Endometrium (tissue), 2 donors: ENCODE measurements around the gene REEP1.

Experiments
- FAIRE-seq: peaks from 2 replicates; lab custom pipeline; 2012; peaks lifted over from hg19 to GRCh38; lab: Jason Lieb, UNC
- donor health status: control.
- donor health status: control.

Gene REEP1

DNA sequence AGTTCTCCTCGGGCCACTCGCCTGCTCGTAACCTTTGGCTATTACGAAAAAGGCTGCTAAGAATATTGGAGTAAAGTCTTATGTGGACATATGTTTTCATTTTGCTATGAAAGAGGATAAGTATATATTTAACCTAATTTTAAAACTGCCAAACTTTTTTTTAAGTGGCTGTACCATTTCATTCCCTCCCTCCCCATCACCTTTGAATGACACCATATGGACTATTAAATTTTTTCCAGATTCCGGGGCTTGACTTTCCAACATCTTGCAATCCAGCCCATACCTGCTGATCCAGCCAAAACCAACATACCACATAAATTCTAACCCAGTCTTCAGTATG is 31.5 kb downstream of the REEP1 start:
- FAIRE-seq, result no peak

GRCh38 chr2:86305195-86305914 is 32.1 kb downstream of the REEP1 start:
- FAIRE-seq, result no peak

GRCh38 chr2:86304416-86304815 is 33.0 kb downstream of the REEP1 start:
- no peak for FAIRE-seq

DNA sequence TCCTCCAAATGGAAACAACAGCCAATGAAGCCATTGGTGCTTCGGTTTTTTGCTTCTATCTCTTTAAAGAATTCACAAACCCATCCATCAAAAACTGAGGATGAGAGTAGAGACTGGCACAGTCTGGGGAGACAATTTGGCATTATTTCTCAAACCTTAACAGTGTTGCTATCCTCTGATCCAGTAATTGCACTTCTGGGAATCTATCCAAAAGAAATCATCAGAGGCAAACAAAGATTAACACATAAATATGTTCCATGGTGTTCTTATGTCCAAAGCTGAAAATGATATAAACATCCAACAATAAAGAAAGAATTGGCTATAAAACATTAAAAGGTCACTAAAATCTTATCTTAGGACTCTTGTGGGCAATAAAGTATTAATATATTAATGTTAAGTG is 35.1 kb downstream of the REEP1 start:
- no peak for FAIRE-seq

- FAIRE-seq, result no peak
Measured at GRCh38 chr2:86301711-86302202, 35.7 kb downstream of the REEP1 start.

DNA sequence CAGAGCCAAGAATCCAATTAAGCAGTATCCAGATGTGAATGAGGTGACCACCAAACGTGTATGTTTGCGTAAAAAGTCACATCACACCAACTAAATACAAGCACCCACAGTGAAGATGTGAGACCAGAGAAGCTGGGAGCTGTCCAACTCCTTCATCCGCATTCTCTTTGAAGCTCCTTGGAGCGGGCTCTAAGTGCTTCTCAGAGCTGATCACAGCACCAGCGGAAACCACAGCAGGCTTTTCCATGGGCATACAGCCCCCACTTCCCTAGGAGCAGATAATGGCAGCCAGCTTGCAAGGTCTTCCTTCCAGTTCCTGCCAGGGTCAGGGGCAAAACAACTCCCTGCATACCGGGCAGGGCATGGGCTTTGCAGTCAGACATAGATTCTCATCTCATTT is 36.4 kb downstream of the REEP1 start:
- FAIRE-seq, result no peak

GRCh38 chr2:86300496-86300895 is 36.9 kb downstream of the REEP1 start:
- no peak for FAIRE-seq

DNA sequence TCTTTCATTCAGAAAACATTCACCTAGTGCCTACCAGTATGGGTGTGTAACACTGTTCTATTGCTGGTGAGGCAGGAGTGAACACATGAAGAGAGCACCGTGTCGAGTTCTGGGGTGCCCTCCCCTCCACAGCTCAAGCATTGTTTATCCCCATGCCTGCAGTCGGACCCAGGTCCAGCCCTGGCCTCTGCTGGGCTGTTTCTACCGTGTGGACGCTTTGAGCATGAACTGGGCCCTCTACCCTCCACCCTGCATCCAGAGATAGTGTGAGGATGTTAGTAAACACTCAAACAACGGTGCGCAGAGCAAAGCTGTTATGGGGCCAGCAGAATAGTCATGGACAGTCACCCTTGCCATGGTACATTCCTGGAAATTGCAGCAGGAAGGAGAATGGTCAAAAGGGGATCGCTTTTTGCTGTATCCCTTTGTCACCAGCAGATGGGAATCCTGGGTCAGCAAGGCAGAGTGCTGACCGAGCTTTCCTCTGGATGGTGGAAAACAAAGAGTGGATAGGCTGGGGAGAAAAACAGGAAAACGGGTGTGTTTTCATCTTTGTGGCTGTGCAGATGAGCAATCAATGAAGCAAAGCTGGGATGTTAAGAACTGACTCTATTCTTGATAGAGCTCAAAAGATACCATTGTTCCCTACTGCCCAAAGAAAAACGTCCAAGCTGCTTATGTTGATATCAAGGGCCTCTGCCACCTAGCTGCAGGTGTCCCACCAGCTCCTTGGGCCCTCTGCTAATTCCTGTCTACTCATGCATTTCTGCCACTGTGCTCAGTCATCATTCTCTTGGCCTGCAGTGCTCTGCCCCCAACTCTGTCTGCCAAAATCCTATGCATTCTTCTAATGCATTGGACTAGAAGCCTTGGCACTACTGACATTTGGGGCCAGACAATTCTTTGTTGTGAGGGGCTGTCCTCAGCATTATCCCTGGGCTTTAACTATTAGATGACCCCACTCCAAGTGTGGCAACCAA is 38.7 kb downstream of the REEP1 start:
- no peak for FAIRE-seq

GRCh38 chr2:86297382-86298147 is 39.9 kb downstream of the REEP1 start:
- no peak for FAIRE-seq

DNA sequence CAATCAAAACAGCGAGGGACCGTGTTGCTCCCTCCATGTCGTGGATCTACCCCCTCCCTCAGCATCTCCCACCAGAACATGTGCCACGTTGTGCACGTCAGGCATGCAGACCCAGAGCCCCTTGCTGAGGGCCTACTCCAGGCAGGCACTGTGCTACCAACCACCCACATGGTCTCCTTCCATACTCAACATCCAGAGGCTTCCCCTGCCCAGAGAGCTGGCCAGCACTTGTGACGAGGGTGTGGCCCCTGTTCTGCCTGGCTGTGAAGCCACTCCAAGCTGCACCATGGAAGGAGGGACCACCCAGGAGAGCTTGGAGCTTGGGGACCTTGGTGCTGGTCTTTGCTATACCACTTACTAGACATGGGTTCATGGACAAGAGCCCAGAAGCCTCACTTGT is 40.5 kb downstream of the REEP1 start:
- no peak for FAIRE-seq

- no peak for FAIRE-seq
Measured at GRCh38 chr2:86295066-86295465, 42.4 kb downstream of the REEP1 start.

GRCh38 chr2:86293612-86294011 is 43.8 kb downstream of the REEP1 start:
- FAIRE-seq, result no peak

- no peak for FAIRE-seq
Measured at GRCh38 chr2:86292571-86293515, 44.6 kb downstream of the REEP1 start.

- FAIRE-seq, result no peak
Measured at GRCh38 chr2:86291328-86291662, 46.1 kb downstream of the REEP1 start.

DNA sequence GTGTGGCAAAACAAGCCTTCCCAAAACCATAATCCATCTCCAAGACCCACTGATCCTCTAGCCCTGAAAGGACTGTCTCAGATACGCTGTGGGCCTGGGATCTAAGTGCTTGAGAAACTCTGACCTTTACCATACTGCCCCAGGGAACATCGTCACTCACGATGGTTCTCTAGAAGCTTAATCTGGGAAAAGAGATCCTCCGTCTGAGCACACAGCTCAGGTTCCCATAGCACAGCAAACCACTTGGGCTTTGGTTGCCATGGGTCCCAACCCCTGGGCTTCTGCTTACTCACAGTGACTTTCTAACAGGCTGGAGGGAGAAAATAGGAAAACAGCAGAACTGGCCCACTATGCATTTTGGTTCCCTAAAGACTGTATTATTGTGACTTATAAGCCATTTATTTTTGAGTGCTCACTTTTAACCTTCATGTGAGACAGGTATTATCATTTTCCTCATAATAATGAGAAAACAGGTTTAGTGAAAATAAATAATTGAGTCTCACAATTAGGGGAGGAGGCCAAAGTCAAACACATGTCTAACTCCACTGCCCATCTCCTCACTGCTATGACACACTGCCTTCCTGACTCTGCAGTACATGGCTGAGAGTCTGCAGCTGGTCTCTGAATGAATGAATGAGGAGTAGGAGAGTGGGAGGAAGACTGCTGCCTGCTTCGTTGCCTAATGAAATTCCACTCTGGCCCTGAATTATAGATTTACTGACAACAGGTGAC is 46.7 kb downstream of the REEP1 start:
- no peak for FAIRE-seq

- FAIRE-seq, result no peak
Measured at GRCh38 chr2:86286516-86286915, 50.9 kb downstream of the REEP1 start.

- no peak for FAIRE-seq
Measured at GRCh38 chr2:86285981-86286380, 51.4 kb downstream of the REEP1 start.

- FAIRE-seq, result no peak
Measured at GRCh38 chr2:86285571-86285970, 51.9 kb downstream of the REEP1 start.

DNA sequence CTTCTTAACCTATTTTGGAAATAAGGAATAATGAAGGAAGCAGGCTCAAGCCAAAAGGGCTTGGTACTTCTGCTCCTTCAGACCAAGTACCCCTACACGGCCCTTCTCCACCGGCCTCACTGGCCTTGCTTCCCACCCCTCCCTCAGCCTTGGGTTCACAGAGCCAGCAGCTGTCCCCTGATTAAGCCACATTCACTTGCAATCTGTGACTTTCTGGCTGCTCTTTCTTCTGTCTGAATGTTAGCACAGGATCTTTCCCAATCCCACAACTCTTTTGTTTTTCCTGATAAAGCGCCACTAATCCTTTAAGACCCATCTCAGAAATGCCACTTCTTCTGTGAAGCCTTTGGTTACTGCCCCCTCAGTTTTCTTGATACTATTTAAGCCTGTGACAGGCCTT is 52.4 kb downstream of the REEP1 start:
- FAIRE-seq, result no peak

- FAIRE-seq, result no peak
Measured at GRCh38 chr2:86284401-86284841, 53.0 kb downstream of the REEP1 start.
